HepG2 (cell line): ENCODE results near the gene SLC22A31. TPM values are rescaled to one million over a fixed set of nuclear protein-coding genes. Genes with fewer than 3 reads are reported as not detected.

Source experiments
- BHLHE40 ChIP-seq: IDR thresholded peaks from 2 replicates; pipeline ENCODE4 v1.6.1; 2011; ENCODE audit warnings: low read length, improper control_type of control experiment
- IRF9 ChIP-seq: sonication (generic); formaldehyde crosslinking; IDR thresholded peaks from 2 replicates; pipeline ENCODE4 v1.8.0; 2022; ENCODE audit warnings: missing genetic modification reagents, mild to moderate bottlenecking, borderline replicate concordance
- MEIS2 ChIP-seq: sonication (generic); formaldehyde crosslinking; IDR thresholded peaks from 2 replicates; pipeline ENCODE4 v1.9.0; 2021; ENCODE audit warnings: mild to moderate bottlenecking, missing genetic modification reagents
- PBX3 ChIP-seq: sonication (generic); formaldehyde crosslinking; IDR thresholded peaks from 2 replicates; pipeline ENCODE4 v1.8.1; 2023; ENCODE audit warnings: missing genetic modification reagents, inconsistent platforms, borderline replicate concordance
- PHF20 ChIP-seq: sonication (generic); formaldehyde crosslinking; IDR thresholded peaks from 2 replicates; pipeline ENCODE4 v1.5.0; 2020; ENCODE audit warnings: mild to moderate bottlenecking, missing genetic modification reagents
- PTBP1 ChIP-seq: fragments of 200-400 bp; formaldehyde crosslinking; IDR thresholded peaks from 2 replicates; pipeline ENCODE4 v1.6.1; 2018; ENCODE audit warnings: low read length, low read depth; ENCODE audit not compliant: poor library complexity, severe bottlenecking
- RFX1 ChIP-seq: fragments of 450-650 bp; IDR thresholded peaks from 2 replicates; pipeline ENCODE4 v1.6.1; 2017
- SRSF9 ChIP-seq: fragments of 200-400 bp; formaldehyde crosslinking; IDR thresholded peaks from 2 replicates; pipeline ENCODE4 v1.6.1; 2018; ENCODE audit warnings: borderline replicate concordance, mild to moderate bottlenecking, low read depth, low read length; ENCODE audit not compliant: insufficient read depth, poor library complexity, severe bottlenecking
- ZEB1 ChIP-seq: IDR thresholded peaks from 2 replicates; pipeline ENCODE4 v1.6.1; 2012; ENCODE audit warnings: mild to moderate bottlenecking, low read depth, inconsistent platforms; ENCODE audit not compliant: insufficient replicate concordance
- ZNF160 ChIP-seq: sonication (generic); formaldehyde crosslinking; IDR thresholded peaks from 2 replicates; pipeline ENCODE4 v1.8.0; 2022; ENCODE audit warnings: mild to moderate bottlenecking, inconsistent platforms, missing genetic modification reagents
- ZNF562 ChIP-seq: sonication (generic); formaldehyde crosslinking; IDR thresholded peaks from 2 replicates; pipeline ENCODE4 v1.8.0; 2022; ENCODE audit warnings: missing genetic modification reagents, borderline replicate concordance
- ZNF776 ChIP-seq: sonication (generic); formaldehyde crosslinking; IDR thresholded peaks from 2 replicates; pipeline ENCODE4 v1.4.0; 2020; ENCODE audit warnings: mild to moderate bottlenecking, missing genetic modification reagents
- ZNF780A ChIP-seq: sonication (generic); formaldehyde crosslinking; IDR thresholded peaks from 2 replicates; pipeline ENCODE4 v1.8.0; 2022; ENCODE audit warnings: mild to moderate bottlenecking, missing genetic modification reagents, moderate library complexity
- polyA plus RNA-seq, 8 experiments: library from polyadenylated mRNA; depleted of rRNA in 3 of 8; stranded (reverse) in 7 of 8; unstranded in 1 of 8; fragments of >200 nt; fragmentation: Illumina TruSeq in 4 of 8; extraction: Trizol in 4 of 8; gene quantifications; 2 replicates each; pipeline versions ENCODE4 v1.2.1 to v1.2.3, GENCODE V29; 2011 to 2016; ENCODE audit warnings: low read depth in 4 of 8, missing spikeins in 1 of 8, mixed read lengths in 1 of 8; ENCODE audit not compliant: insufficient read depth in 1 of 8
- total RNA-seq, 5 experiments: library from RNA; depleted of rRNA; stranded (reverse); fragments of >200 nt; fragmentation: Illumina TruSeq; extraction: Trizol; gene quantifications; 2 replicates each; pipeline ENCODE4 v1.2.3, GENCODE V29; 2016; ENCODE audit warnings: low read depth in 1 of 5
- TF ChIP-seq, protein P1 (sequence below): IDR thresholded peaks from 2 replicates; pipeline ENCODE4 v1.4.0; 2020; ENCODE audit warnings: mild to moderate bottlenecking, missing genetic modification reagents
- TF ChIP-seq, protein P2 (sequence below): sonication (generic); formaldehyde crosslinking; IDR thresholded peaks from 2 replicates; pipeline ENCODE4 v1.9.0; 2021; ENCODE audit warnings: missing genetic modification reagents, borderline replicate concordance
- TF ChIP-seq, protein P3 (sequence below), 2 experiments: sonication (generic) in 1 of 2; formaldehyde crosslinking in 1 of 2; IDR thresholded peaks; 2 replicates each; pipeline versions ENCODE4 v1.4.0 to v1.6.1; 2018 to 2020; ENCODE audit warnings: missing genetic modification reagents in 2 of 2, borderline replicate concordance in 1 of 2, low read depth in 1 of 2, mild to moderate bottlenecking in 1 of 2, missing biosample characterization in 1 of 2

Gene SLC22A31
- total and polyA plus RNA-seq, 2 of the 13 experiments (the other 11 are each of a cell fraction or from before 2014, with no cell fraction given) = 67.3 to 83.3 TPM

DNA sequence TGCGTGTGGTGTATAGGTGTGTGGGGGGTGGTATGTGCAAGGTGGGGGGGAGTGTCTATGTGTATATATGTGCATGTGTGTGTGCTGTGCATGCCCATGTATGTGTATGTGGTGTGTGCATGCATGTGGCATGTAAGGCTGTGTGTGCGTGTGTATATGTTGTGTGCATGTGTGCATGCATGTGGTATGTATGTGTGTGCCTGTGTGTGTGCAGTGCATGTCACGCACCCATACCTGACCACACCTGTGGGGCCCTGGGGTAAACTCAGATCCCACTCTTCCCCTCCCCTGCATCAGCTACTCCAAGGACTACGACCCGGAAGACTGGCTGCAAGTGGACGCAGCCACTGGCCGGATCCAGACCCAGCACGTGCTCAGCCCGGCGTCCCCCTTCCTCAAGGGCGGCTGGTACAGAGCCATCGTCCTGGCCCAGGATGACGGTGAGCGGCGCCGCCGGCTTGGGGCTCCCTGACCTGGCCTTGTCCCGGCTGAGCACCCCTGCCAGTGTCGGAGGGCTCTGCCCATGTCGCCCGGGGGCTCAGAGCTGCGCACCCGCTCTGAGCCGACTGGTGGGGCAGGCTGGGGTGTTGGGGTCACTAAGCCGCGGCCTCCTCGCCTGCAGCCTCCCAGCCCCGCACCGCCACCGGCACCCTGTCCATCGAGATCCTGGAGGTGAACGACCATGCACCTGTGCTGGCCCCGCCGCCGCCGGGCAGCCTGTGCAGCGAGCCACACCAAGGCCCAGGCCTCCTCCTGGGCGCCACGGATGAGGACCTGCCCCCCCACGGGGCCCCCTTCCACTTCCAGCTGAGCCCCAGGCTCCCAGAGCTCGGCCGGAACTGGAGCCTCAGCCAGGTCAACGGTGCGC, 9.1 kb downstream of the SLC22A31 start (continued):
- TF ChIP-seq, protein P1, sequence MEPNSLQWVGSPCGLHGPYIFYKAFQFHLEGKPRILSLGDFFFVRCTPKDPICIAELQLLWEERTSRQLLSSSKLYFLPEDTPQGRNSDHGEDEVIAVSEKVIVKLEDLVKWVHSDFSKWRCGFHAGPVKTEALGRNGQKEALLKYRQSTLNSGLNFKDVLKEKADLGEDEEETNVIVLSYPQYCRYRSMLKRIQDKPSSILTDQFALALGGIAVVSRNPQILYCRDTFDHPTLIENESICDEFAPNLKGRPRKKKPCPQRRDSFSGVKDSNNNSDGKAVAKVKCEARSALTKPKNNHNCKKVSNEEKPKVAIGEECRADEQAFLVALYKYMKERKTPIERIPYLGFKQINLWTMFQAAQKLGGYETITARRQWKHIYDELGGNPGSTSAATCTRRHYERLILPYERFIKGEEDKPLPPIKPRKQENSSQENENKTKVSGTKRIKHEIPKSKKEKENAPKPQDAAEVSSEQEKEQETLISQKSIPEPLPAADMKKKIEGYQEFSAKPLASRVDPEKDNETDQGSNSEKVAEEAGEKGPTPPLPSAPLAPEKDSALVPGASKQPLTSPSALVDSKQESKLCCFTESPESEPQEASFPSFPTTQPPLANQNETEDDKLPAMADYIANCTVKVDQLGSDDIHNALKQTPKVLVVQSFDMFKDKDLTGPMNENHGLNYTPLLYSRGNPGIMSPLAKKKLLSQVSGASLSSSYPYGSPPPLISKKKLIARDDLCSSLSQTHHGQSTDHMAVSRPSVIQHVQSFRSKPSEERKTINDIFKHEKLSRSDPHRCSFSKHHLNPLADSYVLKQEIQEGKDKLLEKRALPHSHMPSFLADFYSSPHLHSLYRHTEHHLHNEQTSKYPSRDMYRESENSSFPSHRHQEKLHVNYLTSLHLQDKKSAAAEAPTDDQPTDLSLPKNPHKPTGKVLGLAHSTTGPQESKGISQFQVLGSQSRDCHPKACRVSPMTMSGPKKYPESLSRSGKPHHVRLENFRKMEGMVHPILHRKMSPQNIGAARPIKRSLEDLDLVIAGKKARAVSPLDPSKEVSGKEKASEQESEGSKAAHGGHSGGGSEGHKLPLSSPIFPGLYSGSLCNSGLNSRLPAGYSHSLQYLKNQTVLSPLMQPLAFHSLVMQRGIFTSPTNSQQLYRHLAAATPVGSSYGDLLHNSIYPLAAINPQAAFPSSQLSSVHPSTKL (CRISPR knock-in tag) = no peak
- TF ChIP-seq ZNF776 (CRISPR knock-in tag) (peak; percentile 81; the same call in 1 of the 2 replicates), PHF20 (CRISPR knock-in tag) (peak; percentile 62), ZNF780A (no peak), ZEB1 (peak; percentile 41), ZNF160 (CRISPR knock-in tag) (peak; percentile 77; the same call in 1 of the 2 replicates), PTBP1 (no peak), ZNF562 (CRISPR knock-in tag) (no peak), RFX1 (no peak), BHLHE40 (peak; percentile 89), PBX3 (CRISPR knock-in tag) (no peak), MEIS2 (CRISPR knock-in tag) (peak; percentile 36; the same call in 1 of the 2 replicates), SRSF9 (no peak), IRF9 (CRISPR knock-in tag) (peak; percentile 50)
- TF ChIP-seq, protein P2, sequence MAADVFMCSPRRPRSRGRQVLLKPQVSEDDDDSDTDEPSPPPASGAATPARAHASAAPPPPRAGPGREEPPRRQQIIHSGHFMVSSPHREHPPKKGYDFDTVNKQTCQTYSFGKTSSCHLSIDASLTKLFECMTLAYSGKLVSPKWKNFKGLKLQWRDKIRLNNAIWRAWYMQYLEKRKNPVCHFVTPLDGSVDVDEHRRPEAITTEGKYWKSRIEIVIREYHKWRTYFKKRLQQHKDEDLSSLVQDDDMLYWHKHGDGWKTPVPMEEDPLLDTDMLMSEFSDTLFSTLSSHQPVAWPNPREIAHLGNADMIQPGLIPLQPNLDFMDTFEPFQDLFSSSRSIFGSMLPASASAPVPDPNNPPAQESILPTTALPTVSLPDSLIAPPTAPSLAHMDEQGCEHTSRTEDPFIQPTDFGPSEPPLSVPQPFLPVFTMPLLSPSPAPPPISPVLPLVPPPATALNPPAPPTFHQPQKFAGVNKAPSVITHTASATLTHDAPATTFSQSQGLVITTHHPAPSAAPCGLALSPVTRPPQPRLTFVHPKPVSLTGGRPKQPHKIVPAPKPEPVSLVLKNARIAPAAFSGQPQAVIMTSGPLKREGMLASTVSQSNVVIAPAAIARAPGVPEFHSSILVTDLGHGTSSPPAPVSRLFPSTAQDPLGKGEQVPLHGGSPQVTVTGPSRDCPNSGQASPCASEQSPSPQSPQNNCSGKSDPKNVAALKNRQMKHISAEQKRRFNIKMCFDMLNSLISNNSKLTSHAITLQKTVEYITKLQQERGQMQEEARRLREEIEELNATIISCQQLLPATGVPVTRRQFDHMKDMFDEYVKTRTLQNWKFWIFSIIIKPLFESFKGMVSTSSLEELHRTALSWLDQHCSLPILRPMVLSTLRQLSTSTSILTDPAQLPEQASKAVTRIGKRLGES (CRISPR knock-in tag) = peak; percentile 65; the same call in 1 of the 2 replicates
- TF ChIP-seq, protein P3, sequence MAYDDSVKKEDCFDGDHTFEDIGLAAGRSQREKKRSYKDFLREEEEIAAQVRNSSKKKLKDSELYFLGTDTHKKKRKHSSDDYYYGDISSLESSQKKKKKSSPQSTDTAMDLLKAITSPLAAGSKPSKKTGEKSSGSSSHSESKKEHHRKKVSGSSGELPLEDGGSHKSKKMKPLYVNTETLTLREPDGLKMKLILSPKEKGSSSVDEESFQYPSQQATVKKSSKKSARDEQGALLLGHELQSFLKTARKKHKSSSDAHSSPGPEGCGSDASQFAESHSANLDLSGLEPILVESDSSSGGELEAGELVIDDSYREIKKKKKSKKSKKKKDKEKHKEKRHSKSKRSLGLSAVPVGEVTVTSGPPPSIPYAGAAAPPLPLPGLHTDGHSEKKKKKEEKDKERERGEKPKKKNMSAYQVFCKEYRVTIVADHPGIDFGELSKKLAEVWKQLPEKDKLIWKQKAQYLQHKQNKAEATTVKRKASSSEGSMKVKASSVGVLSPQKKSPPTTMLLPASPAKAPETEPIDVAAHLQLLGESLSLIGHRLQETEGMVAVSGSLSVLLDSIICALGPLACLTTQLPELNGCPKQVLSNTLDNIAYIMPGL (CRISPR knock-in tag; IDR thresholded peaks at IDR 0.05; ENCODE audit: borderline replicate concordance in 1 of 2, low read depth in 1 of 2) = peak in 1 of 2 experiments; percentile 62; a peak in 1 of 4 replicates
